HepG2 (cell line): ENCODE results near the gene VPREB1. TPM values are rescaled to one million over a fixed set of nuclear protein-coding genes. Genes with fewer than 3 reads are reported as not detected.

Source experiments
- ATAC-seq: fragments of 200-7000 bp; cut with Tn5 transposase; 3 replicates; pipeline ENCODE4 v1.9.1; 2020; ENCODE audit warnings: mild to moderate bottlenecking, moderate library complexity
- BruUV-seq: library from RNA; stranded (reverse); fragments of 400-500 nt; replicated peaks from 2 replicates; lab custom pipeline; 2021; lab: Mats Ljungman, UMichigan
- CTCF ChIA-PET: fragments of 300-600 bp; formaldehyde crosslinking; extraction: SDS; loops from one replicate; lab custom pipeline; 2021; ENCODE audit warnings: low total read pairs, inconsistent platforms, low intra/inter-chr PET ratio; lab: Yijun Ruan, JAX
- POLR2A ChIA-PET: fragments of 350-600 bp; sonication (Branson Sonifier 250); formaldehyde crosslinking; loops from one replicate; lab custom pipeline; 2020; ENCODE audit warnings: antibody characterized with exemption, inconsistent platforms; lab: Yijun Ruan, JAX
- DNase-seq: peaks from one replicate; pipeline ENCODE4 v3.0.0-alpha.2; 2015; ENCODE audit warnings: low spot score
- FAIRE-seq: peaks from 3 replicates; lab custom pipeline; 2011; peaks lifted over from hg19 to GRCh38; lab: Jason Lieb, UNC
- H2AFZ ChIP-seq: one replicate; pipeline ENCODE4 v1.6.1; 2011; ENCODE audit warnings: low read length, inconsistent platforms
- H3K27ac ChIP-seq: fragments of 300-600 bp; 3 replicates; pipeline ENCODE4 v1.8.0; 2011; ENCODE audit warnings: mixed run types, mild to moderate bottlenecking, mixed read lengths, low read length, inconsistent platforms; ENCODE audit not compliant: insufficient read depth; ENCODE audit errors: extremely low read length
- H3K27me3 ChIP-seq, 2 experiments: fragments of 200-600 bp in 1 of 2; 2 replicates in 1 of 2; 3 replicates in 1 of 2; pipeline versions ENCODE4 v1.6.0 to v1.8.0; 2011; ENCODE audit warnings: low read length in 2 of 2, mild to moderate bottlenecking in 2 of 2, moderate library complexity in 2 of 2, inconsistent platforms in 1 of 2; ENCODE audit not compliant: insufficient read depth in 2 of 2, control insufficient read depth in 1 of 2
- H3K36me3 ChIP-seq, 2 experiments: fragments of 200-600 bp in 1 of 2; replicated peaks in 1 of 2; 2 replicates in 1 of 2; 3 replicates in 1 of 2; pipeline versions ENCODE4 v1.5.1 to v1.8.0; 2011; ENCODE audit warnings: low read length in 2 of 2, inconsistent platforms in 1 of 2; ENCODE audit not compliant: insufficient read depth in 2 of 2, control insufficient read depth in 1 of 2
- H3K4me1 ChIP-seq: 2 replicates; pipeline ENCODE4 v1.5.1; 2012; ENCODE audit warnings: low read length, inconsistent platforms; ENCODE audit not compliant: insufficient read depth
- H3K4me2 ChIP-seq: 2 replicates; pipeline ENCODE4 v1.6.0; 2011; ENCODE audit warnings: low read depth, low read length, inconsistent platforms
- H3K4me3 ChIP-seq, 3 experiments: fragments of 200-600 bp in 1 of 3; sonication (generic), shearing (Covaris generic) in 1 of 3; replicated peaks in 1 of 3; 2 replicates each; pipeline ENCODE4 v1.5.1; 2011 to 2016; ENCODE audit warnings: low read length in 3 of 3, inconsistent platforms in 2 of 3, low read depth in 2 of 3, mild to moderate bottlenecking in 2 of 3, control low read depth in 1 of 3, mixed read lengths in 1 of 3; ENCODE audit not compliant: insufficient read depth in 1 of 3
- H3K79me2 ChIP-seq: one replicate; pipeline ENCODE4 v1.6.1; 2011; ENCODE audit warnings: low read length, inconsistent platforms; ENCODE audit not compliant: insufficient read depth
- H3K9ac ChIP-seq: 2 replicates; pipeline ENCODE4 v1.6.0; 2011; ENCODE audit warnings: mild to moderate bottlenecking, low read depth, low read length, inconsistent platforms; ENCODE audit not compliant: insufficient read depth
- H3K9me3 ChIP-seq: 2 replicates; pipeline ENCODE4 v1.5.1; 2012; ENCODE audit warnings: mild to moderate bottlenecking, low read length
- H4K20me1 ChIP-seq: 2 replicates; pipeline ENCODE4 v1.6.0; 2011; ENCODE audit warnings: inconsistent platforms, mild to moderate bottlenecking, low read length, moderate library complexity; ENCODE audit not compliant: insufficient read depth
- DR1 ChIP-seq: sonication (generic); formaldehyde crosslinking; IDR thresholded peaks from 2 replicates; pipeline ENCODE4 v1.8.0; 2021; ENCODE audit warnings: mild to moderate bottlenecking, missing genetic modification reagents, inconsistent platforms
- KDM1A ChIP-seq: IDR thresholded peaks from 2 replicates; pipeline ENCODE4 v1.6.1; 2016; ENCODE audit warnings: missing compliant biosample characterization
- NR2C2 ChIP-seq: sonication (generic); formaldehyde crosslinking; IDR thresholded peaks from 2 replicates; pipeline ENCODE4 v1.4.0; 2020; ENCODE audit warnings: missing genetic modification reagents, mild to moderate bottlenecking, moderate library complexity, borderline replicate concordance
- ZC3H4 ChIP-seq: sonication (generic); formaldehyde crosslinking; IDR thresholded peaks from 2 replicates; pipeline ENCODE4 v1.4.0; 2020; ENCODE audit warnings: missing genetic modification reagents, borderline replicate concordance
- ZNF660 ChIP-seq: sonication (generic); formaldehyde crosslinking; IDR thresholded peaks from 2 replicates; pipeline ENCODE4 v1.5.1; 2020; ENCODE audit warnings: mild to moderate bottlenecking, low read depth, missing genetic modification reagents, borderline replicate concordance
- ZNF850 ChIP-seq: sonication (generic); formaldehyde crosslinking; conservative IDR thresholded peaks from 2 replicates; pipeline ENCODE4 v1.9.0; 2021; ENCODE audit warnings: mild to moderate bottlenecking, missing genetic modification reagents
- ZZZ3 ChIP-seq: sonication (generic); formaldehyde crosslinking; IDR thresholded peaks from 2 replicates; pipeline ENCODE4 v1.4.0; 2020; ENCODE audit warnings: missing genetic modification reagents, mild to moderate bottlenecking, borderline replicate concordance
- WGBS: methylation state at CpG from one replicate; pipeline ENCODE4 v1.1.6; 2017; ENCODE audit warnings: low lambda C conversion rate; 5-methylcytosine and 5-hydroxymethylcytosine counted together
- in situ Hi-C: cut with HindIII; loops from 2 replicates; pipeline ENCODE4 v1.10.0; 2017; ENCODE audit warnings: low pct_unique_long_range_greater_than_20kb; ENCODE audit not compliant: extremely low pct_ligation_motif_present
- intact Hi-C: fragments of 100-400 bp; cut with micrococcal nuclease; formaldehyde crosslinking; loops from one replicate; pipeline ENCODE4 v1.10.0; 2022; ENCODE audit not compliant: unreplicated experiment
- polyA plus RNA-seq, 8 experiments: library from polyadenylated mRNA; depleted of rRNA in 3 of 8; stranded (reverse) in 7 of 8; unstranded in 1 of 8; fragments of >200 nt; fragmentation: Illumina TruSeq in 4 of 8; extraction: Trizol in 4 of 8; gene quantifications; 2 replicates each; pipeline versions ENCODE4 v1.2.1 to v1.2.3, GENCODE V29; 2011 to 2016; ENCODE audit warnings: low read depth in 4 of 8, missing spikeins in 1 of 8, mixed read lengths in 1 of 8; ENCODE audit not compliant: insufficient read depth in 1 of 8
- total RNA-seq, 5 experiments: library from RNA; depleted of rRNA; stranded (reverse); fragments of >200 nt; fragmentation: Illumina TruSeq; extraction: Trizol; gene quantifications; 2 replicates each; pipeline ENCODE4 v1.2.3, GENCODE V29; 2016; ENCODE audit warnings: low read depth in 1 of 5
- TF ChIP-seq, protein P1 (sequence below): sonication (generic); formaldehyde crosslinking; IDR thresholded peaks from 2 replicates; pipeline ENCODE4 v1.5.0; 2020; ENCODE audit warnings: missing genetic modification reagents
- TF ChIP-seq, protein P2 (sequence below): sonication (generic); formaldehyde crosslinking; IDR thresholded peaks from 2 replicates; pipeline ENCODE4 v1.4.0; 2020; ENCODE audit warnings: missing genetic modification reagents, mild to moderate bottlenecking, borderline replicate concordance
- TF ChIP-seq, protein P3 (sequence below): sonication (generic); formaldehyde crosslinking; IDR thresholded peaks from 2 replicates; pipeline ENCODE4 v1.5.0; 2020; ENCODE audit warnings: missing genetic modification reagents

VPREB1 gene
- total and polyA plus RNA-seq, 2 of the 13 experiments (the other 11 are each of a cell fraction or from before 2014, with no cell fraction given) = not detected

DNA sequence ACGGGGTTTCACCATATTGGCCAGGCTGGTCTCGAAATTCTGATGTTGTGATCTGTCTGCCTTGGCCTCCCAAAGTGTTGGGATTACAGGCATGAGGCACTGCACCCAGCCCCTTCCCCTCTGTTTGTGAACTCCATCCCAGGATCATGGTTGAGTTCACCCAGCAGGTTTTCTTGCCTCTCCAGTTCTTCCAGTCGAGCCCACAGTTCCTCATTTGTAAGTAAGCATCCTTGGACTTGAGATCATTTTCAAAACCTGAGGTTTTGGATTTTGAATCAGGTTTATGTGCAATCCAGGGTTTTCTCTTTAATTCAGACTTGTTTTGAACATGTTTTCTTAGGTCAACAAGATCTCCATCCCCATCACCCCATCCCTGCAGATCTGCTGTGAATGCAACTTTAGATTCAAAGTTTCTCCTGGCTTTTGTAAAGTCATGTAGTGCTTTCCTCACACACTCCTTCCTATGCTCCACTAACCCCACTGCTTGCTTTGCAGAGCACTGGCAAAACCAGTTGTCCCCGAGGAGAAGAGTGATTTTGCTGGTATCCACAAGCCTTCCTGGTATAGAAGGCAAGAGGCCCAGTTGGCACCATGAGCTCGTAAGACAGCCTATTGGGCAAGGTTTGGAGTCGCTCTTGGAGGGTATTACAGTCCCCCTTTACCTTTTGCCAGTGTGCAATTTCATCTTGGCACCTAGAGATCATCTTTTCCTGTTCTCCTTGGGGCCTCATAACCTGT lies 14.7 kb upstream of the VPREB1 start:
- no peak overlapping the region for H3K27ac ChIP-seq
- ChIA-PET CTCF (no interaction called here), POLR2A (no interaction called here)
- no peak overlapping the region for H3K9ac ChIP-seq
- H2AFZ ChIP-seq = no peak overlapping the region
- no peaks in the 10 kb centered on the region for H3K9me3 ChIP-seq
- in situ Hi-C loops (no loop called here), intact Hi-C loops (no loop called here)
- H3K4me3 ChIP-seq = no peak overlapping the region
- H3K4me1 ChIP-seq = no peaks in the 10 kb centered on the region
- TF ChIP-seq, protein P1, sequence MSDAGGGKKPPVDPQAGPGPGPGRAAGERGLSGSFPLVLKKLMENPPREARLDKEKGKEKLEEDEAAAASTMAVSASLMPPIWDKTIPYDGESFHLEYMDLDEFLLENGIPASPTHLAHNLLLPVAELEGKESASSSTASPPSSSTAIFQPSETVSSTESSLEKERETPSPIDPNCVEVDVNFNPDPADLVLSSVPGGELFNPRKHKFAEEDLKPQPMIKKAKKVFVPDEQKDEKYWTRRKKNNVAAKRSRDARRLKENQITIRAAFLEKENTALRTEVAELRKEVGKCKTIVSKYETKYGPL (CRISPR knock-in tag) = no peak
- TF ChIP-seq ZNF660 (CRISPR knock-in tag) = no peak
- no peak for TF ChIP-seq ZC3H4
- TF ChIP-seq KDM1A (CRISPR knock-in tag) = no peak
- TF ChIP-seq ZNF850 (CRISPR knock-in tag) = no peak
- no peak for TF ChIP-seq ZZZ3
- TF ChIP-seq NR2C2 = no peak
- FAIRE-seq (no peak), ATAC-seq (no peak), DNase-seq (no peak)
- H3K79me2 ChIP-seq = no peaks in the 10 kb centered on the region
- WGBS = 26% methylated on average over 6 of the region's 6 CpGs
- H3K4me2 ChIP-seq = no peak overlapping the region
- no peaks in the 10 kb centered on the region for H4K20me1 ChIP-seq
- peaks cover 2 to 6% of the 10 kb centered on the region in 2 experiments; a peak in 1 of 5 replicates for H3K27me3 ChIP-seq
- H3K36me3 ChIP-seq = no peaks in the 10 kb centered on the region
- no TSS peak for BruUV-seq

DNA sequence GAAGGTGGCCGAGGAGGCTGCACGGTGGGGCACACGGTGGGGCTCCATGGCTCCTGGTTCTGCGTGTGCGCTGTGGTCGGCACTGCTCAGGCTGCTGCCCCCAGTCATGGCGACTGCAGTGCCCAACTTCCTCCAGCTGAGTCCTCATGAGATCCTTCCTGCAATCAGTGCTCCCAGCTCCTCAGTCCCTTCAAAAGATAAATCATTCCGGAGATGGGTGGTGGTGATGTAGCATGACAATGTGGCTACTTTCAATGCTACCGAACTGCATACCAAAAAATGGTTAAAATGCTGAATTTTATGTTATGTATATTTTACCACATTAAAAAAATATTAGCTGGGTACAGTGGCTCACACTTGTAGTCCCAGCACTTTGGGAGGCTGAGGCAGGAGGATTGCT lies 14.1 kb upstream of the VPREB1 start:
- no peak overlapping the region for H3K9ac ChIP-seq
- in situ Hi-C loops (no loop called here), intact Hi-C loops (no loop called here)
- H3K4me3 ChIP-seq = no peak overlapping the region
- POLR2A ChIA-PET = no interaction called here
- CTCF ChIA-PET = no interaction called here
- no peaks in the 10 kb centered on the region for H3K4me1 ChIP-seq
- no peaks in the 10 kb centered on the region for H4K20me1 ChIP-seq
- FAIRE-seq = no peak
- H3K9me3 ChIP-seq = no peaks in the 10 kb centered on the region
- 25% methylated on average over 2 of the region's 9 CpGs for WGBS
- no peaks in the 10 kb centered on the region for H3K36me3 ChIP-seq
- no peak for DNase-seq
- BruUV-seq = no TSS peak
- H3K27ac ChIP-seq = no peak overlapping the region
- H3K79me2 ChIP-seq = no peaks in the 10 kb centered on the region
- no peak for ATAC-seq
- H3K4me2 ChIP-seq = no peak overlapping the region
- peaks cover 0 to 3% of the 10 kb centered on the region in 2 experiments; a peak in 1 of 5 replicates for H3K27me3 ChIP-seq
- no peak overlapping the region for H2AFZ ChIP-seq
- TF ChIP-seq DR1 (CRISPR knock-in tag) = no peak
- TF ChIP-seq, protein P2, sequence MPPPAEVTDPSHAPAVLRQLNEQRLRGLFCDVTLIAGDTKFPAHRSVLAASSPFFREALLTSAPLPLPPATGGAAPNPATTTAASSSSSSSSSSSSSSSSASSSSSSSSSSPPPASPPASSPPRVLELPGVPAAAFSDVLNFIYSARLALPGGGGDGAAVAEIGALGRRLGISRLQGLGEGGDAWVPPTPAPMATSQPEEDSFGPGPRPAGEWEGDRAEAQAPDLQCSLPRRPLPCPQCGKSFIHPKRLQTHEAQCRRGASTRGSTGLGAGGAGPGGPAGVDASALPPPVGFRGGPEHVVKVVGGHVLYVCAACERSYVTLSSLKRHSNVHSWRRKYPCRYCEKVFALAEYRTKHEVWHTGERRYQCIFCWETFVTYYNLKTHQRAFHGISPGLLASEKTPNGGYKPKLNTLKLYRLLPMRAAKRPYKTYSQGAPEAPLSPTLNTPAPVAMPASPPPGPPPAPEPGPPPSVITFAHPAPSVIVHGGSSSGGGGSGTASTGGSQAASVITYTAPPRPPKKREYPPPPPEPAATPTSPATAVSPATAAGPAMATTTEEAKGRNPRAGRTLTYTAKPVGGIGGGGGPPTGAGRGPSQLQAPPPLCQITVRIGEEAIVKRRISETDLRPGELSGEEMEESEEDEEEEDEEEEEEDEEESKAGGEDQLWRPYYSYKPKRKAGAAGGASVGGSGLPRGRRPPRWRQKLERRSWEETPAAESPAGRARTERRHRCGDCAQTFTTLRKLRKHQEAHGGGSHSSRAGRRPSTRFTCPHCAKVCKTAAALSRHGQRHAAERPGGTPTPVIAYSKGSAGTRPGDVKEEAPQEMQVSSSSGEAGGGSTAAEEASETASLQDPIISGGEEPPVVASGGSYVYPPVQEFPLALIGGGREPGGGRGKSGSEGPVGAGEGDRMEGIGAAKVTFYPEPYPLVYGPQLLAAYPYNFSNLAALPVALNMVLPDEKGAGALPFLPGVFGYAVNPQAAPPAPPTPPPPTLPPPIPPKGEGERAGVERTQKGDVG = no peak
- TF ChIP-seq, protein P3, sequence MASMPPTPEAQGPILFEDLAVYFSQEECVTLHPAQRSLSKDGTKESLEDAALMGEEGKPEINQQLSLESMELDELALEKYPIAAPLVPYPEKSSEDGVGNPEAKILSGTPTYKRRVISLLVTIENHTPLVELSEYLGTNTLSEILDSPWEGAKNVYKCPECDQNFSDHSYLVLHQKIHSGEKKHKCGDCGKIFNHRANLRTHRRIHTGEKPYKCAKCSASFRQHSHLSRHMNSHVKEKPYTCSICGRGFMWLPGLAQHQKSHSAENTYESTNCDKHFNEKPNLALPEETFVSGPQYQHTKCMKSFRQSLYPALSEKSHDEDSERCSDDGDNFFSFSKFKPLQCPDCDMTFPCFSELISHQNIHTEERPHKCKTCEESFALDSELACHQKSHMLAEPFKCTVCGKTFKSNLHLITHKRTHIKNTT (CRISPR knock-in tag) = no peak
